HFF-Myc (cell line): ENCODE data around the gene RERGL.
"Not testable (repeated sequence)": the region's sequence is repeated elsewhere in the genome, so short reads cannot be mapped to it uniquely, and the experiment has no call there.

Source experiments
- DNase-seq: peaks from one replicate; pipeline ENCODE4 v3.0.0-alpha.2; 2011; ENCODE audit warnings: low read depth; ENCODE audit errors: extremely low read depth
- H3K4me3 ChIP-seq: replicated peaks from 2 replicates; pipeline ENCODE4 v1.5.1; 2011; ENCODE audit warnings: low read depth, mild to moderate bottlenecking, control low read depth, low read length
- TF ChIP-seq, protein P1 (sequence below): IDR thresholded peaks from 2 replicates; pipeline ENCODE4 v1.5.1; 2012; ENCODE audit warnings: mild to moderate bottlenecking, low read depth, low read length, control low read depth; ENCODE audit errors: missing control alignments

RERGL gene

DNA sequence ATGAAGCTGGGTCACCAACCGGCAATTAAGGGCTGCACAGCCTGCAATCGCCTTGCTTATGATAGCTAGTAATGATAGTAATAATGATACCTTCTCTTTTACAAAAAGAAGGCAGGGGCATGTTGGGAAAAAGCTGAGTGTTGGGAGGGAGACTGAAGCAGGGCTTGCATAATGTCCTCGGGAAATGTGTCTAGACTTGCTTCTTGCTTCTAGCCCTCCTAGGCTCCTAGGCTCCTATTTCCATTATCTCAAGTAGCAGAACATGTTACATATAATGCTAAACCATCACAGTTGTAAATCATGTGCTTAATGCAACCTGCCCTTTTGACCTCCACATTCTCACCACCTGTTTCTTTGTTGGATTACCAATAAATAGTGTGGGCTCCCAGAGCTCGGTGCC is 18.7 kb downstream of the RERGL start:
- TF ChIP-seq, protein P1, sequence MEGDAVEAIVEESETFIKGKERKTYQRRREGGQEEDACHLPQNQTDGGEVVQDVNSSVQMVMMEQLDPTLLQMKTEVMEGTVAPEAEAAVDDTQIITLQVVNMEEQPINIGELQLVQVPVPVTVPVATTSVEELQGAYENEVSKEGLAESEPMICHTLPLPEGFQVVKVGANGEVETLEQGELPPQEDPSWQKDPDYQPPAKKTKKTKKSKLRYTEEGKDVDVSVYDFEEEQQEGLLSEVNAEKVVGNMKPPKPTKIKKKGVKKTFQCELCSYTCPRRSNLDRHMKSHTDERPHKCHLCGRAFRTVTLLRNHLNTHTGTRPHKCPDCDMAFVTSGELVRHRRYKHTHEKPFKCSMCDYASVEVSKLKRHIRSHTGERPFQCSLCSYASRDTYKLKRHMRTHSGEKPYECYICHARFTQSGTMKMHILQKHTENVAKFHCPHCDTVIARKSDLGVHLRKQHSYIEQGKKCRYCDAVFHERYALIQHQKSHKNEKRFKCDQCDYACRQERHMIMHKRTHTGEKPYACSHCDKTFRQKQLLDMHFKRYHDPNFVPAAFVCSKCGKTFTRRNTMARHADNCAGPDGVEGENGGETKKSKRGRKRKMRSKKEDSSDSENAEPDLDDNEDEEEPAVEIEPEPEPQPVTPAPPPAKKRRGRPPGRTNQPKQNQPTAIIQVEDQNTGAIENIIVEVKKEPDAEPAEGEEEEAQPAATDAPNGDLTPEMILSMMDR, result no peak
- no peak overlapping the region for H3K4me3 ChIP-seq
- no peak for DNase-seq

DNA sequence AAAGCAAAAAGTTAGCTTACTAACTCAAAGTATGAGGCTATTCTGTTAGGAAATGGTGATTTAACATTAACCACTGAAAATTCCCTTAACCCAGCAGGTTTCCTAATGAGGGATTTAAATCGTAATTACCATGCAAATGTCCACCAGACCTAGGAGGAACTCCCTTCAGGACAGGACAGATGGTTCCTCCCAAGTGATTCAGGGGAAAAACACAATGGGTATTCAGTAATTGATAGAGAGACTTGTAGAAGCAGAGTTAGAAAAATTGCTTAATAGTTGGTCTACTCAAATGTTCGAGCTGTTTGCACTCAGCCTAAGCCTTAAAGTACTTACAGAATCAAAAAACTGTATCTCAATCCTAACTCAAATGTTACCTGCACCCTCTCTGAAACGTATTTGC is 21.6 kb downstream of the RERGL start:
- DNase-seq, result no peak
- no peak overlapping the region for H3K4me3 ChIP-seq
- TF ChIP-seq, protein P1, result no peak

DNA sequence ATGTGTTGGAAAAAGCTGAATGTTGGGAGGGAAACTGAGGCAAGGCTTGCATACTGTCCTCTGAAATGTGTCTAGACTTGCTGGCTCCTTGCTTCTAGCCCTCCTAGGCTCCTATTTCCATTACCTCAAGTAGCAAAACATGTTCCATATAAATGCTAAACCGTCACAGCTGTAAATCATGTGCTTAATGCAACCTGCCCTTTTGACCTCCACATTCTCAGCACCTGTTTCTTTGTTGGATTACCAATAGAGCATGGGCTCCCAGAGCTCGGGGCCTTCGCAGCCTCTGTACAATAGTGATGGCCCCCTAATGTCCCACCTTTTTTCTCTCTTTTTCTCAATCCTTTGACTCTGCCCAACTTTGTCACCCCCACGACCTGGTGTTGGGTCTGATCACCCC is 23.3 kb downstream of the RERGL start:
- H3K4me3 ChIP-seq, result no peak overlapping the region
- DNase-seq, result no peak
- TF ChIP-seq, protein P1, result no peak

DNA sequence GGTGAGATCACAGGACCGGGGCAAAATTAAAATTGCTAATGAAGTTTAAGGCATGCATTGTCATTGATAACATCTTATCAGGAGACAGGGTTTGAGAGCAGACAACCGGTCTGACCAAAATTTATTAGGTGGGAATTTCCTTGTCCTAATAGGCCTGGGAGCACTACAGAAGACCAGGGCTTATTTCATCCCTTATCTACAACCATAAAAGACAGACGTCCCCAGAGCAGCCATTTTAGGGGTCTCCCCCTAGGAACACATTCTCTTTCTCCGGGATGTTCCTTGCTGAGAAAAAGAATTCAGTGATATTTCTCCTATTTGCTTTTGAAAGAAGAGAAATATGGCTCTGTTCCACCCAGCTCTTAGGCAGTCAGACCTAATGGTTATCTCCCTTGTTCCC is 27.1 kb downstream of the RERGL start:
- DNase-seq, H3K4me3 ChIP-seq: not testable (repeated sequence)

DNA sequence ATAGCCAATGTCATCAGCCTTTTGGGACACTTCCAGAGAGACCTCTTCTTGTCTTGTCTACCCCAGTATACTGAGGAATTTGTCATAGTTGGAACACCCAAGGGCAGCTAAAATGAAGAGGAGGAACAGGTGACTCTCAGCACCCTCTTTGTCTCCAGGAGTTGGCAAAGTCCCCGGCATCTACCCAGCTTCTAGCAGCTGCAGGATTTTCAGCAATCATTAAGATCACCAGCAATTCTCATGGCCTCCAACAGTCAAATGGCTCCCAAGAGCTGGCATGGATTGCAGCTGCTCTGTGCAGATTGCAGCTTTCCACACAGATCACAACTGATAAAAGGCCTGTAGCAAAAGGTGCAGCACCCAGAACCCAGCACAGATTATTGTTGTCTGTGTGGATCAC is 32.9 kb downstream of the RERGL start:
- DNase-seq, result no peak
- TF ChIP-seq, protein P1, result no peak
- H3K4me3 ChIP-seq, result no peak overlapping the region

DNA sequence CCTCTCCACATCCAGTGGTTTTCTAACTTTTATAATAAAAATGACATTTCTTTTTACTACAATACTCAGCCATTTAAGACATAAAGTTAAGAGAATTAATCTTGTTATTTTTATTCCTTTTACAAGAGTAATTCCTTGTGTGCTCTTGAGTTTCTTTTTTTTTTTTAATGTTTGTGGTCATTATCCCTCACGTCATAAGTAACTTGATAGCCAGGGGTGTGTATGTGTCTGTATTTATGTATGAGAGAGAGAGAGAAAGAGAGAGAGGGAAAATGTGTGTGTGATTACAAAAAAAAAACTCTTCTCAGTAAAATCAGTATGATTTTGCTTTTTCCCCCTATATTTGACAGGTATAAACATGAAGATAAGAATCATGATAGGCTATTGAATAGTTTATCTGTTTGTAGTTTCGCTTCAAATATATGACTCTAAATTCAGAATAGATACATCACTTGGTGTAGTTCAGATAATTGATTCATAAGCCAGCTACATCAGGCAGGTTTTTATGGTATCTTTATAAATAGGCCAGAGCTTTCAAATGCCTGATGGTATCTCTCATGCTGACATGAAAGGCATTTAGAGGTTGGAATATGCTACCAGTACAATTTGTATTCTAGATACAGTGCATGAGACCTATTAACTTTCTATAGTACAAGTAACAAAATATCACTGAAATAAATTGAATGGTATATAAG is 34.9 kb downstream of the RERGL start:
- no peak for DNase-seq
- no peak overlapping the region for H3K4me3 ChIP-seq
- TF ChIP-seq, protein P1, result no peak

DNA sequence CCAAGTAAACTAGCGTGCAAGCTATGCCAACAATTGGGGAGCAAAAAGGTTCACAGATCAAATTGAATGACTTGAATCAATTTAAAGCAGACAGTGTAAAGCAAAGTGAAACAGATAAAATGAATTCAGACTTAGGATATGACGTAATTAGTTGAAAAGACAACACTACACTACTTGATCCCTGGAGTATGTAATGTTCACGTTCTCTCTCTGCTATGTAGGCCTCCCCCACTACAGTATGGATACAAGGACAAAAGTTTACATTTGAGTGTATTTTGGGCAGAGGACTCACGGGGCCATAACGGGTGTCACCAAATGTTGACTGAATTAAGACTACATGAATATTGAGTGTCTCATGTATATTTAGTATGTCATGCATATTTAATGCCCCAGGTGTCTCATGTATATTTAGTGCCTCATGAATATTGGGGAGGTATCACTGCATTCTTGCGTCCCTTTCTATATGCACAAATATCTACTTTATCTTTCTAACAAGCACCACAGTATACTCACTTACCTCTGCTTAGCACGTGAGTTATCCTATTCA is 44.5 kb downstream of the RERGL start:
- TF ChIP-seq, protein P1, result no peak
- DNase-seq, result no peak
- no peak overlapping the region for H3K4me3 ChIP-seq

DNA sequence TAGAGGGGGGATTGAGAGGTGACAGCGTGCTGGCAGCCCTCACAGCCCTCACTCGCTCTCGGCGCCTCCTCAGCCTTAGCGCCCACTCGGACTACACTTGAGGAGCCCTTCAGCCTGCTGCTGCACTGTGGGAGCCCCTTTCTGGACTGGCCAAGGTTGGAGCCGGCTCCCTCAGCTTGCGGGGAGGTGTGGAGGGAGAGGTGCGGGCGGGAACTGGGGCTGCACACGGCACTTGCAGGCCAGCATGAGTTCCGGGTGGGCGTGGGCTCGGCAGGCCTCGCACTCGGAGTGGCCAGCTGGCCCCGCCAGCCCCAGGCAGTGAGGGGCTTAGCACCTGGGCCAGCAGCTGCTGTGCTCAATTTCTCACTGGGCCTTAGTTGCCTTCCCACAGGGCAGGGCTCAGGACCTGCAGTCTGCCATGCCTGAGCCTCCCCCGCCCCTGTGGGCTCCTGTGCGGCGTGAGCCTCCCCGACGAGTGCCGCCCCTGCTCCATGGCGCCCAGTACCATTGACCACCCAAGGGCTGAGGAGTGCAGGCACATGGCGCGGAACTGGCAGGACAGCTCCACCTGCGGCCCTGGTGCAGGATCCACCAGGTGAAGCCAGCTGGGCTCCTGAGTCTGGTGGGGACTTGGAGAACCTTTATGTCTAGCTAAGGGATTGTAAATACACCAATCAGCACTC is 49.8 kb downstream of the RERGL start:
- H3K4me3 ChIP-seq, DNase-seq: not testable (repeated sequence)
